Peyer's patch (tissue), 4 donors: ENCODE data around the gene ALDH8A1. TPM values are rescaled to one million over a fixed set of nuclear protein-coding genes. Genes with fewer than 3 reads are reported as not detected.

ENCODE experiments used
- DNase-seq, 3 donors: peaks; one replicate each; pipeline ENCODE4 v3.0.0-alpha.2; 2017 to 2019
- H3K27ac ChIP-seq, 4 donors: fragments of 200-600 bp; sonication (generic); one replicate each; pipeline ENCODE4 v1.5.1; 2016 to 2019
- H3K27me3 ChIP-seq, 2 donors: fragments of 200-600 bp; sonication (generic); one replicate each; pipeline ENCODE4 v1.5.1; 2019
- H3K36me3 ChIP-seq, 3 donors: fragments of 200-600 bp; sonication (generic); one replicate each; pipeline ENCODE4 v1.5.1; 2016 to 2019
- H3K4me1 ChIP-seq, 4 donors: fragments of 200-600 bp; sonication (generic); one replicate each; pipeline ENCODE4 v1.5.1; 2016 to 2019
- H3K4me3 ChIP-seq, 4 donors: fragments of 200-600 bp; sonication (generic); 1 replicate in 3 of 4; 2 replicates in 1 of 4; pipeline ENCODE4 v1.5.1; 2016 to 2019; ENCODE audit warnings: mild to moderate bottlenecking in 1 of 4
- H3K9me3 ChIP-seq, 4 donors: fragments of 200-600 bp; sonication (generic); one replicate each; pipeline ENCODE4 v1.5.1; 2016 to 2019; ENCODE audit warnings: mild to moderate bottlenecking in 1 of 4
- CTCF ChIP-seq, 6 experiments: fragments of 450-650 bp in 4 of 6; fragments of 200-600 bp in 2 of 6; sonication (generic) in 1 of 6; IDR thresholded peaks; one replicate each; pipeline ENCODE4 v1.5.1; 2017 to 2019; ENCODE audit warnings: antibody characterized with exemption in 6 of 6, mild to moderate bottlenecking in 3 of 6, moderate library complexity in 1 of 6
- POLR2A ChIP-seq, 2 donors: fragments of 450-650 bp; IDR thresholded peaks; one replicate each; pipeline ENCODE4 v1.5.1; 2017; ENCODE audit warnings: antibody characterized with exemption in 2 of 2, mild to moderate bottlenecking in 2 of 2, moderate library complexity in 2 of 2
- total RNA-seq, 4 donors: library from RNA; depleted of rRNA; stranded (reverse); fragments of >200 nt; gene quantifications; one replicate each; pipeline ENCODE4 v1.1.0, GENCODE V29; 2016

The ALDH8A1 gene
- total RNA-seq, 4 donors from 2014 or later: 0.40 to 0.57 TPM; not detected in 2

GRCh38 chr6:134937426-134937825, 12.5 kb downstream of the ALDH8A1 start:
- H3K27me3 ChIP-seq: no peaks in the 10 kb centered on the region
- no peak overlapping the region for H3K4me3 ChIP-seq
- TF ChIP-seq CTCF (IDR thresholded peaks at IDR 0.05) (no peak), POLR2A (IDR thresholded peaks at IDR 0.05) (no peak)
- DNase-seq: no peak
- no peaks in the 10 kb centered on the region for H3K36me3 ChIP-seq
- H3K4me1 ChIP-seq: no peaks in the 10 kb centered on the region
- no peak overlapping the region for H3K27ac ChIP-seq
- no peaks in the 10 kb centered on the region for H3K9me3 ChIP-seq

DNA sequence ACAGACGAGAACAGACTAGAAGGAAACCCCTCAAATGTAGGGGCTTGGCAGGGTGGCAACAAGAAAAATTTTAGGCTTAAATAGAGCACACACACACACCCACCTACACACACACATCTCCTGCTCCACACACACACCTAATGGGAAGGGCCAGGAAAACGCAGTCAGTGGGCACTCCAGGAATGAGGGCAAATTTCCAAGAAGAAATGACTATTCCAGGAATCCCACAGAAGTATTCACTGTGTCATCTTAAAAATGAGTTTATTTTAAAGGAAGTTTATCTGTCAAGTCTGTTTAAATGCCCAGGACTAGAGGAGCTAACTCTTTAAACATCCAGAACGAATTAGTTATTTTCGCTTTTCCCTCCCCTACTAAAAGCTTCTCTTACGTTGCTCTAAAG, 13.0 kb downstream of the ALDH8A1 start:
- no peak for TF ChIP-seq POLR2A (IDR thresholded peaks at IDR 0.05)
- TF ChIP-seq CTCF (IDR thresholded peaks at IDR 0.05): no peak
- no peak for DNase-seq
- Histone ChIP-seq H3K4me1 (no peaks in the 10 kb centered on the region), H3K36me3 (no peaks in the 10 kb centered on the region), H3K27me3 (no peaks in the 10 kb centered on the region), H3K4me3 (no peak overlapping the region), H3K9me3 (no peaks in the 10 kb centered on the region), H3K27ac (no peak overlapping the region)

DNA sequence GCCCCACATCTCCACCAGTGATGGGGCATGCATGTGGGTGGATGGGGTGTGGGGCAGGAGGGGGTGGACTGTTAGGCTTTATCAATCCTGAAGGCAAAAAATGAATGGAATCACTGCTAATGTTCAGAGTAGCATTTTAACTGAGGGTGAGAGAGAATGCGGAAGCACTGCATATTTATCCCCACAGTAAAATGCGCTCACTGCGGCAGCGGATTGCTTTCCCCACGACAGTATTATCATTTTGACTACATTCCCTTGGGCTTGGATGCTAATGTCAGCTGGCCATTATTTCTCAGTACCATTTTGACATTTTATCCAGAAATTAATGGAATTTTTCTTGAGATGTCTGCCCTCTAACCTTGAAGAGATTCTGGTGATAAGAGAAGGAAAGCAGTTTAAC, 13.4 kb downstream of the ALDH8A1 start:
- H3K9me3 ChIP-seq: no peaks in the 10 kb centered on the region
- H3K4me1 ChIP-seq: no peaks in the 10 kb centered on the region
- DNase-seq: no peak
- no peak overlapping the region for H3K4me3 ChIP-seq
- H3K27me3 ChIP-seq: no peaks in the 10 kb centered on the region
- no peaks in the 10 kb centered on the region for H3K36me3 ChIP-seq
- no peak overlapping the region for H3K27ac ChIP-seq
- TF ChIP-seq POLR2A (IDR thresholded peaks at IDR 0.05) (no peak), CTCF (IDR thresholded peaks at IDR 0.05) (no peak)

DNA sequence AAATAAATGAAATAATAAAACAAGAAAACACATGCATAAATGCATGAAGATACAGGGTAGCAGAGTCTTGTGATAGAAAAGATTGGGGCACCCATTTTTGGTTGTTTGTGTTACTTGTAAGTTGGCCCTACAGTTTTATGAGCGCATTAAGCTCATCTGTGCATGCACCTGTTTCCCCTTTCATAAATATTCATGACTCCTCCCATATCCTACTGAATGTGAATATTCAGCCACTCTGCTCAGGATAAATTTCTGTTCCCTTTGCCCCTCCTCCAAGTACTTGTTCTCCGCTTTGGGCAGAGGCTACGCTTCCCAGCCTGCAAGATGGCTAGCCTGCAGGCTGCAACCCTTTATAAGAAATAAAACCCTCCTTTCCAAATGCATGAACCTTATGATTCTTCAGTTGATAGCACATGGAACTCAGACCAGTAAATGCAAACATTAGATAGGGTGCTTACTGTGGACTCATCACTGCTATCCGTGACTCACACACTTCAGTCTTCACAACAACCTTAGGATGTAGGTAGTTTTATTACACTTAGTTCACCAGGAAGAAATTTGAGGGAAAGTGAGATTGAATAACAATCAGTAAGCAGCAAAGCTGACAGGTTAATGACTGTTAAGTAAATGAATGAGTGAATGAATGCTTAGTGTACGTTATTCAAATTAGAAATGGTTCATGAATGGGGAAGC, 15.0 kb downstream of the ALDH8A1 start:
- Histone ChIP-seq H3K27me3 (no peaks in the 10 kb centered on the region), H3K9me3 (no peaks in the 10 kb centered on the region), H3K4me1 (no peaks in the 10 kb centered on the region), H3K27ac (no peak overlapping the region), H3K4me3 (no peak overlapping the region), H3K36me3 (no peaks in the 10 kb centered on the region)
- no peak for DNase-seq
- TF ChIP-seq POLR2A (IDR thresholded peaks at IDR 0.05): no peak
- no peak for TF ChIP-seq CTCF (IDR thresholded peaks at IDR 0.05)

DNA sequence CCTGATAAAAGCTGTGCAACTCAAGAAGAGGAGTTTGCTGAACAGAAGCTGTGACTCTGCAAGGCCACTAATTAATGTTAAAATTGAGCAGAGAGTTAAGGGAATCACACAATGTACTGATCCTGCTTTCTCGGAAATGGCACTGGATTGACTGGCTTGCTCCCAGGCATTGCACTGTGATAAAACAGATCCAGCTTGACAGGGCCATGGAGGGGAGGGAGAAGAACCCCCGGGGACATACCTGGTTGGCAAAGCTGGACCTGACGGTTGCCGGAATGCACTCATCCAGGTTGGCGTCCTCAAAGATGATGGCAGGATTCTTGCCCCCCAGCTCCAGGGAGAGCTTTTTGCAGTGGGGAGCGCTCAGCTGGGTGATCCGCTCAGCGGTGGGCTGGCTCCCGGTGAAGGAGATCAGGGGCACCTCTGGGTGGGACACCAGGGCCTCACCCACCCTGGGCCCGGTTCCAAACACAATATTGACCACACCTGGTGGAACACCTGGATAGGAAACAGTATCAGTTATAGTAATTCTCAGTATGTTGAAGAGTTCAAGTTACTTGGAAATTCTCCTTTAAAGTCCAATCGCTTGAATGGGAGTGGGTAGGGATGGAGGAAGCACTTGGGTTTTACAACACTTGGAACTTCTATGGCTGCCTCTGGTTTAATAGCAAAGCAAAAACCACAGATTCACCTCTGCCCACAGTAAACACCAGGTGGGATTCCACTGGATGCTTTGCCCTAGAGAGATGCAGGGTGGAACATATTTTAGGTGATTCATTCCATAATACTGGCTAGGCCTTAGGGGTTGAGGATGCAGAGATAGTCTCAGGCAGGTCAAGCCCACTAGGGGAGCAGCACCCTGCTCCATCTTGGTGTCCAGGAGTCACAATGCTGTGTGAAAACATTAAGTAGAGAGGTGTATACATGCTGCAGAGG, 17.1 kb downstream of the ALDH8A1 start:
- no peak for DNase-seq
- Histone ChIP-seq H3K4me3 (no peak overlapping the region), H3K27me3 (no peaks in the 10 kb centered on the region), H3K36me3 (no peaks in the 10 kb centered on the region), H3K9me3 (no peaks in the 10 kb centered on the region), H3K27ac (no peak overlapping the region), H3K4me1 (no peaks in the 10 kb centered on the region)
- TF ChIP-seq CTCF (IDR thresholded peaks at IDR 0.05): no peak
- TF ChIP-seq POLR2A (IDR thresholded peaks at IDR 0.05): no peak
